Fibroblast of mammary gland (primary cell): ENCODE data around the gene EXOSC1.
A peak's percentile ranks its signal among the peaks of the same experiment; 100 is the strongest.

Experiments used
- DNase-seq: peaks from one replicate; pipeline ENCODE4 v3.0.0-alpha.2; 2010; ENCODE audit warnings: low read depth
- H3K4me3 ChIP-seq: 2 replicates; pipeline ENCODE4 v1.5.1; 2011; ENCODE audit warnings: low read depth, mild to moderate bottlenecking, low read length, moderate library complexity; ENCODE audit not compliant: control insufficient read depth
- CTCF ChIP-seq: conservative IDR thresholded peaks from 2 replicates; pipeline ENCODE4 v1.5.1; 2011; ENCODE audit warnings: low read depth, low read length, inconsistent platforms; ENCODE audit not compliant: control insufficient read depth, insufficient read depth

Gene EXOSC1

GRCh38 chr10:97468162-97468561, 22.4 kb upstream of the EXOSC1 start:
- TF ChIP-seq CTCF = no peak
- H3K4me3 ChIP-seq = no peak overlapping the region
- no peak for DNase-seq

DNA sequence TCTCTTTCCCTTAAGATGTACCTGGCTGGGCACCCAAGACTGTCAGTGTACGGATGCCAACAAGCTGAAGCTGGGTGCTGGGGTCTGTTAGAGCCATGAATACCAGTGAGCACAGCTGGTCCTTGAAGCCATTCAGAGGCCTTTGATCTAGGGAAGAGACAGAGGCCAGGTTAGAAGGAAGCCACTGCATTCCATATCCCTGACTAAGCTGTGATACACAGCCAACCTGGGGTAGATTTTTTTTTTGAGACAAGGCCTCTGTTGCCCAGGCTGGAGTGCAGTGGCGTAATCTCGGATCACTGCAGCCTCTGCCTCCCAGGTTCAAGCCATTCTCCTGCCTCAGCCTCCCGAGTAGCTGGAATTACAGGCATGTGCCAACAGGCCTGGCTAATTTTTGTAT, 20.9 kb upstream of the EXOSC1 start:
- TF ChIP-seq CTCF = no peak
- no peak overlapping the region for H3K4me3 ChIP-seq
- DNase-seq = peak; percentile 29

- no peak overlapping the region for H3K4me3 ChIP-seq
- DNase-seq = no peak
- TF ChIP-seq CTCF = no peak
Observed at GRCh38 chr10:97465982-97466381, 20.2 kb upstream of the EXOSC1 start.

GRCh38 chr10:97464226-97464625, 18.4 kb upstream of the EXOSC1 start:
- no peak for DNase-seq
- TF ChIP-seq CTCF = no peak
- no peak overlapping the region for H3K4me3 ChIP-seq

DNA sequence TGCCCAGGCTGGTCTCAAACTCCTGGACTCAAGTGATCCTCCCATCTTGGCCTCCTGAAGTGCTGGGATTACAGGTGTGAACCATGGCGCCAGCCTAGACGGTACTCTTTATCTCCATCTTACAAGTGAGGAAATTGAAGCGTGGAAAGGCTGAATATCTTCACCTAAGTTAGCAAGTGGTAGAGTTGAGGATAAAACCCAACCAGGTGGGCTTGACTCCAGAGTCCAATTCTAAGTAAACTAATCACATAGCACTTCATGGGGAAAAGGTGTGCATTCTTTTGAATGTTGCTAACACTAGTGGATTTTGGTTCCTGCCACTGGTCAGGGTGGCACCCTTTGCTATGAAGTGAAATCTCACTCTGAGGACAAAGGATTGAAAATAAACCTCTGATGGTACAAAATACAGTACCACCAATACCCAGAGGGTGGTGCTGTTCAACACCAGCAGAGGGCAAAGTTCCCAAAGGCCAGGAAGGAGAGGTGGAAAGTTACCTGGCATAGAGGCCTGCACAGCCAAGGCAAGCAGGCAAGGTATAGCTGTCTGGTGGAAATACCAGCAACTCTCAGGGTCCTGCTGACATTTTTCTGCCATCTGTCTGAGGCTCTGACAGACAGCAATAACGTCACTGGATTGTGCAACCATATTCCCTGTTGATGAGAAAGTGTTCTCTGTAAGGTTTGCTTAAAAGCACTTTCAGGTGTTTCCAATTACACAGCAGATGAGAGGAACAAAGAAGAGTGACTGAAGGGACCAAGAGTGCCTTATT, 17.7 kb upstream of the EXOSC1 start:
- TF ChIP-seq CTCF = peak; percentile 93
- H3K4me3 ChIP-seq = no peak overlapping the region
- DNase-seq = peak; percentile 96

DNA sequence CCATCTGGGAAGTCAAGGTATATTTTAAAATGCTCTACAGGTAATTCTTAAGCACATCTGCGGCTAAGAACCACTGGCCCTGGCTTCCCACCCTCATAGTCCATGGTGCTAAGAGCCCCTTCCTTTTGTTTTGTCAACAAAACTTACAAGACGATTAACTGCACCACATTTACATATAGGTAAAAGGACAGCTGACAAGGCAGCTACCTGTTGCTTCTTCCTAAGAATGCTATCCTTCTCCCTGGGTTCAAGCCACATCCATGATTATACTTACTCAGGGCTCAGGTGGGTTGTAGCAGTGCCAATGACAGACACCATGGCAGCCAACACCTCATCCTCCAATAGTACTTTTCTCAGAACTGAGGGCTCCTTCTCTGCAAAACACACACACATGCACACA, 16.5 kb upstream of the EXOSC1 start:
- DNase-seq = no peak
- TF ChIP-seq CTCF = no peak
- no peak overlapping the region for H3K4me3 ChIP-seq
